Hair follicular keratinocyte (primary cell): Measurements from ENCODE around the gene VWA2. TPM values are rescaled to one million over a fixed set of nuclear protein-coding genes. Genes with fewer than 3 reads are reported as not detected.

Source experiments
- total RNA-seq: library from RNA; depleted of rRNA; stranded (reverse); fragments of >200 nt; gene quantifications from 2 replicates; pipeline ENCODE4 v1.2.3, GENCODE V29; 2015

VWA2 gene
- 2.4 and 2.7 TPM in 2 replicates for total RNA-seq

DNA sequence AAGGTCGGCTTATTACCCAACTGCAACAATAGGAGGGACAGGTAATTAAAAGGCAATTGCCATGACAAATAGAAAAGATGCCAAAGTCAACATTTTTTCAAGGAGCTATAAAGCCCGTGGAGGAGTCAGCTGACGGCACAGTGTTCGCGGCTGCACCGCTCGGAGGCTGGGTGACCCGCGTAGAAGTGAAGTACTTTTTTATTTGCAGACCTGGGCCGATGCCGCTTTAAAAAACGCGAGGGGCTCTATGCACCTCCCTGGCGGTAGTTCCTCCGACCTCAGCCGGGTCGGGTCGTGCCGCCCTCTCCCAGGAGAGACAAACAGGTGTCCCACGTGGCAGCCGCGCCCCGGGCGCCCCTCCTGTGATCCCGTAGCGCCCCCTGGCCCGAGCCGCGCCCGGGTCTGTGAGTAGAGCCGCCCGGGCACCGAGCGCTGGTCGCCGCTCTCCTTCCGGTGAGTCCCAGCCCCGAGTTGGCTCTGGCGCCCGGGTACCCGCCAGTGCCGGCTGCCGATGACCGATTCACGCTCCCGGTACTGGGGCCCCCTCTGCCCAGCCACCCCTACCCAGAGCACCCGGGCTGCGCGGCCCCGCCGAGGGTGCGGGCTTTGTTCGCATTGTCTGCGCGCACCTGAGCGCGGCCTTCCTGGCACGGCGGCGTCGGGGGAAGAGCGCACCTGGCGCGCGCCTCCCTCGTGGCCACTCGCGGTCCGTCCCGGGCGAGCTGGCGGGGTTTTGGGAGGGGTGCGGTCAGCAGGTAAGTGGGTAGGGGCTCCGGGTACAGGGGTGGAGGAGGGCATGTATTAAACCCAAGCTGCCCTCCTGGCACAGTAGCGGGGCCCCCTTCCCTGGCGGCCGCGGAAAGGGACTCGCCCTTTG, at the start of gene VWA2:
Gene VWA2 (plus strand): TSS at position 138 of the 877 bp plus-strand sequence. CDS start 9,460 bp downstream, outside the sequence.

Other genes with a start within 250 kb of the VWA2 start
- gene ADRB1, start 195.4 kb upstream of the VWA2 start, total RNA-seq: 0.76 and 1.0 TPM in 2 replicates
- 7.6 and 11.6 TPM in 2 replicates for gene CCDC186, start 65.1 kb upstream of the VWA2 start, total RNA-seq
- gene TDRD1, start 59.9 kb upstream of the VWA2 start, total RNA-seq: 0.31 and 0.76 TPM in 2 replicates
- gene AFAP1L2, start 165.2 kb downstream of the VWA2 start, total RNA-seq: 40.2 and 40.5 TPM in 2 replicates